Hematopoietic multipotent progenitor cell treated with erythropoietin and hydrocortisone succinate and interleukin-3 and kit ligand, for 8 days (in vitro differentiated cells): ENCODE data around the gene ERFL.

Source experiments
- DNase-seq: peaks from one replicate; pipeline ENCODE4 v3.0.0-alpha.2; 2015

The ERFL gene

DNA sequence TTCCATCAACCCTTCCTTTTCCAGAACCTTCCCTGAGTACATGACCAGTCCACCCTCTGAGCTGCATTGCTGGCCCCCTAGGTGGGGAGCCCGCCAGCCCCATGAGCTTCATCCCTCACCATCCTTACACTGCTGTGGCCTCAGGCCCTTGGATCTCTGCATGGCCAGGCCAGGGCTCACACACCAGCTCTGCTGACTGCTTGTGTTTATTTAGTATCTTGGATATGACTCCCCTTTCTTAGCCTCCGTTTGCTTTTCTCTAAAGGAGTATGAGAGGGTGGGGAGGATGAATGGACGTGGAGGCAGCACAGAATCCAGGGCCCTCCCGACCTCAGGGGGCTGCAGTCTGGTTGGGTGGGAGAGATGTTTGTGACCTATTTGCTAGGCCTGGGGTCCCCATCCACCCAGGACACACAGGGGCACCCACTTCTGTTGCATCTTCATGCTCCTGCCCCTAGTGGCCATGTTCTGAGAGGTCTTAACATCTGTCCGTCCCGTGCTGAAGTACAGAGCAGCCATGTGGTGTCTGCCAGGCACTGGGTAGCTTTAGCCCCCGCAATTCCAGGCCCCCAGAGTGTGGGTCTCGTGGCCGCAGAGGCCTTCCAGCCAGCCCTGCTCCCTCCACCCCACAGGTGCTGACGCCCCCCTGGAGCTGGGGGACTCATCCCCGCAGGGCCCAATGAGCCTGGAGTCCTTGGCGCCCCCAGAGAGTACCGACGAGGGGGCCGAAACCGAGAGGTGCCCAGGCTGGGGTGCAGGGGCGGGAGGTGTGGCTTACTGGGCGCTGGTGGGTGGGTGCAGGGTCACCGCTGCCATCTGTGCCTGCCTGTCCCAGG lies 32.3 kb downstream of the ERFL start:
- DNase-seq = no peak

DNA sequence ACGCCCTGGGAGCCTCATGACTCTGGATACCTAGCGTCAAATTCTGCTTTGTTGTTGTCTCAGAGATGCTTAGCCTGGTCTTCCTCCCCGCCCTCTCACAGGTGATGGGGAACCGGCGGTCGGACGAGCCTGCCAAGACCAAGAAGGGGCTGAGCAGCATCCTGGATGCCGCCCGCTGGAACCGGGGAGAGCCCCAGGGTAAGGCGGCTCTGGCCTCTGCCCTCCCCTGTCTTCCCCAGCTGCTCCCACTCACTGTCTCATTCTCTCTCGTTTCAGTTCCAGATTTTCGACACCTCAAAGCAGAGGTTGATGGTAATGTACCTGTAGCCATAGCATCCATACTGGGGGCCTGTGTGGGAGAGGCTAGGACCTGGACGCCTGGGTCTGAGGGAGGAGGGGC lies 33.9 kb downstream of the ERFL start:
- no peak for DNase-seq

DNA sequence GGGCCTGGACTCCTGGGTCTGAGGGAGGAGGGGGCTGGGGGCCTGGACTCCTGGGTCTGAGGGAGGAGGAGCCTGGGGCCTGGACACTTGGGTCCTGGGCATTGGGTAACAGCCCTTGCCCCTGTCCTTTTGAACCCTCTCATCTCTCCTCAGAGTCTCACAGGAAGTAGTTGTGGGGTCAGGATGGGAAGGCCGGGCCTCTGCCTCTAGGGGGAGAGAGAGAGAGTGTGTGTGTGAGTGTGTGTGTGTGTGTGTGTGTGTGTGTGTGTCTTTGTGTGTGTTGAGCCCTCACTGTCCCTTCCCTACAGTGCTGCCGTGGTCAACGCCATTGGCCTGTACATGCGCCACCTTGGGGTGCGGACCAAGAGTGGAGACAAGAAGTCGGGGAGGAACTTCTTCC lies 34.4 kb downstream of the ERFL start:
- DNase-seq = no peak

DNA sequence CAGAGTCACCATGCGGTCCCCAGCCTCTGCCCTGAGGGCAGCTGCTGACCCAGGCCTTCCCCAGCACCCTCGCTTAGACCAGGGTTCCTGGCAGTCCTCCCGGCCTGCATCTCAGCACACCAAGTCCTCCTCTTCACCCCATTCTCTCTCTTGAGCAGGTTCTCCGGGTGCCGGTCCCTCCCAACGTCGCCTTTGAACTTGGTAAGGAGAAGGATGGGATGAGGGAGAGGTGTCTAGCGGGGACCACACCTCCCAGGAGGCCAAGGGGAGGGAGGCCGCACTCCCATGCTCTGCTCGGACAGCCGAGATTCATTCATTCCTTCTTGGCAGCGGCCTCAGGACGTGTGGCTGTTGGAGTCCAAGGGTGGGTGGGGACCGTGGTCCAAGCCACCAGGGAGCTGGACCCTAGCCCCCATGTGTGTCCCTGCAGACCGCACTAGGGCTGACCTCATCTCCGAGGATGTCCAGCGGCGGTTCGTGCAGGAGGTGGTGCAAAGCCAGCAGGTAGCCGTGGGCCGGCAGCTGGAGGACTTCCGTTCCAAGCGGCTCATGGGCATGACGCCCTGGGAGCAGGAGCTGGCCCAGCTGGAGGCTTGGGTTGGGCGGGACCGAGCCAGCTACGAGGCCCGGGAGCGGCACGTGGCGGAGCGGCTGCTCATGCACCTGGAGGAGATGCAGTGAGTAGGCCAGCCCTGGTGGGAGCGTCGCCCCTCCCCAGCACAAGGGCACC lies 35.9 kb downstream of the ERFL start:
- no peak for DNase-seq

DNA sequence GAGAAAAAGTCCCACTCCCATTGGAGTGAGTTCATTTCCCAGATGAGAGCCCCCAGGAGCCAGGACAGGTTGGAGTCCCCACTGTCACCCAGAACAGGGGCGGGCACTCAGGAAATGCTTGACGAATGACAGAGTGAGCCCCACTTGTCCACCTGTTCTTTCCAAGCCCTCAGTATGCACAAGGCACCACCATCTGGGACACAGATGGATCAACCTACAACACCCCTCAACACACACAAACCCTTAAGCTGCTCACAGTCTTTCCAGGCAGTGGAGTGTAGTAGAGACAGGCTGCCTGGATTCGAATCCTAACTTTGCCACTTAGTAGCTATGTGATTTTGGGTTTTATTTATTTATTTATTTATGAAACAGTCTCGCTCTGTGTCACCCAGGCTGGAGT lies 37.3 kb downstream of the ERFL start:
- DNase-seq = no peak

DNA sequence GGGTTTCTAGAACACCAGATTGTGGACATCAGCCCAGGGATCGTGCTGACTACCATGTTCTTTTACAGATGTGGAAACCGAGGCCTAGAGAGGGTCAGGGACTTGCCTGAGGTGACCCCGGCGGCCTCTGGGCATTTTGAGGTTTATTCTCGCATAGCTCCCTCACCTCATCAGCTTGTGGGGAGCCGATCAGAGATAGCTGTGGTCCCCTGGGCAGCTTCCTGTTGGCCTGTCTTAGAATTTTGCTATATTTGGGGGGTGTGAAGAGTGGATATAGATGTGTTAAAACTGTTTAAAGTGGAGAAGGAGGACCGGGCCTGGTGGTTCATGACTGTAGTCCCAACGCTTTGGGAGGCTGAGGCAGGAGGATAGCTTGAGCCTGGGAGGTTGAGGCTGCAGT lies 38.4 kb downstream of the ERFL start:
- DNase-seq = no peak

DNA sequence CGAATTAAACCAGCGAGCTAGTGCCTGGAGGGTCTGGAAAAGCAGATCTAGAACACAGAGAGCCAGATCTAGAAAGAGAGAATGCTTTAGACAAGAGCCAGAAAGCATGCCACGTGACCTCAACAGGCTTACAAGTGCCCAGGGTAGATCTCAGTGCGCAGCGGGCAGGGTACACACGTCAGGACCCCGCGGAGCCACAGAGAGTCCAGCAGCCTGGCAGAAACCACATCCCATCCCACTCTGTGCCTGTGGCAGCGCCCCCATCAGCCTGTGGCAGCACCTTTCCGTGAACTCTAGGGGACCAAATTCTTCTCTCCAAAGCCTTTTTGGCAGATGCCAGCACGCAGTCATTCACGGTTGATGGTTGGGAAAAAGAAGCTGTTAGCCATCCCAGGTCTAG lies 39.3 kb downstream of the ERFL start:
- no peak for DNase-seq

DNA sequence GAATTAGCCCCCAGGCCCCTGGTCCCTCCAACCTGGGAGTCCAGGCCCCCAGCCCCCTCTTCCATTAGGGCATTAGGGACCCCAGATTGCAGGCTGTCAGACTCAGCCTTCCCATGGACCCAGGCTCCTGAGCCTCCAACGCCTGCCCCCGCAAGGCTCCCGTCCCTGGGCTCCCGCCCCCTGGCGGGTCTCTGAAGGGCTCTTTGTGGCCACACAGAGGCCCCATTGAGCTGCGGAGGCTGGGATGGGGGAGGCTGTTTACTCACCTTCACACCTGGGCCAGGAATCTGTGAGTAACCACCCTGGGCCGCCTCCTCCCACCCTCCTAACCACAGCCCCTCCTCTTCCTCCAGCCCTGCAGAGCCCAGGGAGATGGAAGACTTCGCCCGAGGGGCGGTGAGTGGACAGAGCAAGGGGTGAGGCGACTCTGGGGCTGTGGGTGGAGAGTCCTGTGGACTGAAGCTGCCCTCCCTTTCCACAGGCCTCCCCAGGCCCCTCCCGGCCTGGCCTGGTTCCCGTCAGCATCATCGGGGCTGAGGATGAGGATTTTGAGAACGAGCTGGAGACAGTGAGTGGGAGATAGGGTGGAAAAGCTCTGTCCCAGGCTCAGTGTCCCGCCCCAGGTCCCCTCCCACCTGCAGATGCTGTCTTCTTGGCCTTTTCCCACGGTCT lies 40.4 kb downstream of the ERFL start:
- DNase-seq = no peak

DNA sequence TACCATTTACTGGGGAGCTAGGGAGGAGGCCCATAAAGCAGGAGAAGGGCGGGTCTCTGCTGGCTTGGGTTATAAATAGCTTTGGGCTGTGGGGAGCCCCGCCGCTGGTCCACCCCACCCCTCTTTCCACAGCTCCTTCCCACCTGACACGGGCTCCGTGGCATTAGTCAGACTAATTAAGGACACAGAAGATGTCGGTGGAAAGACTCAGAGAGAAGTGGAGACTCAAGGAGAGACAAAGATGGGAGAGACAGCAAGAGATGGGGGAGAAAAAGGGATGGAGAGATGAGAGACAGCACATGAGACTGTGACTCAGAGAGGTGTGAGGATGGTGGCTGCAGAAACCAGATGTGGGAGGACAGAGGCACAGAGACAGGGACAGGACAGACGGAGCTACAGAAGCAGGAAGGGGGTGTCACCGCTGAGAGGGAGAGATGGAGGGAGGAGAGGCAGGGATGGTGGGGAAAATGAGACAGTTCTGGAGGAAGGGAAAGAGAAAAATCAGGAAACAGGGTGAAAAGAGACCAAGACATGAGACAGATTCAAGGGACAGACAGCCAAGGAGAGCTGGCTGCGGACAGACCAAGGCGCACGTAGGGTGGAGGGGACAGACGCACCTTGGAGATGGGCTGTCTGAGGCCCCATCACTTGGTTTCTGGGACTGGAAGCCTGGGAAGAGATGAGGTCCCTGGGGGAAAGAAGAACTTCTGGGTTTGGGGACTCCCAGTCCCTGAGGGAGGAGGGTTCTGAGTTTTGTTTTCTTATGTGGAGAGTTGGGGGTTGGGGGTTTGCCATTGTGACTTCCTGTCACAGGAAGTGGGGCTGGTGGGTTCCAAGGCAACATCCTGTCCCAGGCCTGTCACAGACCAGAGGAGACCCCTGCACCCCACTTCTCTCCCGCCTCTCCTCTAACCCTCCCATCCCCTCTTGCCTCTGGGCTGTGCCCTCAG lies 41.2 kb downstream of the ERFL start:
- DNase-seq = no peak

DNA sequence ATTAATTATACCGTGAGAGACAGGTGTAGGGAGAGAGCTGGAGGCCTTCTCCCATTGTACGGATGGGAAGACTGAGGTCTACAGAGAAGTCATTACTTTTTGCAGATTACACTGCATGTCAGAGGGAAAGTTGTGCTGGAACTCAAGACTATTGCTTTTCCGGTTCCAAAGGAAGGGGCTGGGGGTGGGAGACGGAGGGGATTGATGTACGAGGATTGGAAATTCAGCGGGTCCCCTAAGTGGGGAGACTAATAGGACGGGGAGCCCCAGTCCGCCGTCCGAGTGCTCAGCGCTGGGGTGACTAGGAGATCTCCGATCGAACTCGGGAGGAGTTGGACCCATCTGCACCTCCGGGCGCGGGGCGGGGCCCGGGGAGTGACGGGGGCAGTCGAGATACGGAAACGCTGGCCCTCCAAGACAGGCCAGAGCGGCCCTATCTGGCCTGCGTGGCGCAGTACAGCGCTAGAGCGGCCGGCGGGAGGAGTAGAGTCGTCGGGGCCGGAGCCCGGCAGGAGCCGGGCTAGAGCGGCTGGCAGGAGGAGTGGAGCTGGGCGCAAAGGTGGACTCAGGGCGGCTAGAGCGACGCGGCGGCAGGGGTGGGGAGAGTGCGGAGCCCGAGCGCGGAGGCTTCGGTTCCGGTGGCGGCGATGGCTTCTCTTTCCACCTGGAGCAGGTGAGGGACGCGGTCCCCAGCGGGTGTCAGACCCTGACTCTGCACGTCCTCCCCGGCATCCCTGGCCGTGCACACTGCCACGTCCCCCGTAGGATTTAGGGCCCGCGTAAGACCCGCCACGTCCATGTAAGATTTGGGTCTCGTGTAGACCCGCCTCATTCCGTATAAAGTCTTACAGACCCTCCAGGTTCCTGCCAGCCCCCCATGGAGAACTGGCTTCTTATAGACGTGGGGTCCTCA lies 44.2 kb downstream of the ERFL start:
- peak; percentile 97 for DNase-seq

DNA sequence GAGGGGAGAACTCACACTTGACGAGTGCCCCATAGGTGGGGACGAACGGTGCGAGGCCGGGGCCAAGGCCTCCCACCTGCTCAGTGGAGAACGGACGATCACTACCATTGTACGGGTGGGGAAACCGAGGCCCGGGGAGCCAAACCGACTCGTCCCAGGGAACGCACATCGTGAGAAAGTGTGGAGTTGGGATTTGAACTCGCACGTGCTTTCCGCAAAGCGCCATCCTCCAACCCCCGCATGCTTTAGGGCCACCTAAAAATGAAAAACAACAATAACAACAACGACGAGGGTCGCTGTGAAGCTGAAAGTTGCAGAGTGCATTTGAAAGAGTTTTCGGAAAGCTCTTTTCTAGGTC lies 44.8 kb downstream of the ERFL start:
- DNase-seq = no peak

DNA sequence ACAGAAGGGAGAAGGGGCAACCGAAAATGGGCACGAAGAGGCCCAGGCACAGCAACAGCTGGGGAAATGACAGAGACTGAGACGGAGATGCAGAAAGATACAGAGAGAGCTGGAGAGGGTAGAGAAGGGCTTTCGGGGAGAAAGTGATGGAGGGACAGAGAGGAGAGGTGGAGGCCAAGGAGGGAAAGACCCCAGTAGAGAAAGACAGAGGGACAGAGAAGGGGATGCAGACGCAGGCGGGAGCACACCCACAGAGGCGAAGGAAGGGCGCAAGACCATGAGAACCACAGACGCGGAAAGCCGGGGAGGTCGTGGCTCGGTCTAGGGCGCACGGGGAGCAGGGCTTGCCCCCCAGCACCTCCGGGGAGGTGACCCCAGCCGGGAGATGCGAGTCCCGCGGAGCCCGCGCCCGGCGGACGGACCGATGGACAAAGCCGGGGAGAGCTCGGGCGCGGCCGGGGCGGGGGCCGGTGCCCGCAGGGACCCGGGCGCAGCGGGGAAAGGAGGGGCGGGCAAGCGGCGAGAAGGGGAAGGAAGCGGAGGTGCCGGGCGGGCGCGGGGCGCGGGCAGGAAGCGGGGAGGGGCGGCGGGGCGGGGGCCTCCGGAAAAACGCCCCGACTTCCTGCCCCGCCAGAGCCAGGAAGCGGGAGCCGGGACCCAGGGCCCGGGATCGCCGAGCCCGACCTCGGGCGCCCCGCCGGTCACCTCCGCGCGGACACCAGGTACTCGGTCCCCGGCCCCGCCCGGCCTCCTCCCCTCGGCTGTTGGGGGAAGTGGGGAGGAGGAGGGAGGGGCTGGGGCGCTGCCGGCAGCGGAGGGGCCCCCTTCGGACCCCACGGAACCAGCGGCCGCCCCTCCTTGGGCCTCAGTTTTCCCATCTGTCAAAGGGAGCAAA lies 45.4 kb downstream of the ERFL start, which contains the start of gene ARHGEF1:
Gene ARHGEF1, plus strand, starts transcription at position 617 of the 895 bp plus-strand sequence. CDS start 4,899 bp downstream, outside the sequence.
- no peak for DNase-seq

DNA sequence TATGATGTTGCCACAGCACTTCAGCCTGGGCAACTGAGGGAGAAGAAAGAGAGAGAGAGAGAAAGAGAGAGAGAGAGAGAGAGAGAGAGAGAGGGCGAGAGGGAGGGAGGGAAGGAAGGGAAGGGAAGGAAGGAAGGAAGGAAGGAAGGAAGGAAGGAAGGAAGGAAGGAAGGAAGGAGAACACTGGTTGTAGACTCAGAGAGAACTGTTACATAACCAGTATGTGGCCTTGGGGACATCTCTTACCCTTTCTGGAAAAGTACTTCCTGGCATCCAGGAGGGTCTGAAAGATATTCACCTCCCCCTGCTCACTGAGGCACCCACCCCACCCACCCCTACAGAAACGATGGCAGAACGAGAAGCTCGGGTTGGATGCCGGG lies 47.9 kb downstream of the ERFL start:
- no peak for DNase-seq

DNA sequence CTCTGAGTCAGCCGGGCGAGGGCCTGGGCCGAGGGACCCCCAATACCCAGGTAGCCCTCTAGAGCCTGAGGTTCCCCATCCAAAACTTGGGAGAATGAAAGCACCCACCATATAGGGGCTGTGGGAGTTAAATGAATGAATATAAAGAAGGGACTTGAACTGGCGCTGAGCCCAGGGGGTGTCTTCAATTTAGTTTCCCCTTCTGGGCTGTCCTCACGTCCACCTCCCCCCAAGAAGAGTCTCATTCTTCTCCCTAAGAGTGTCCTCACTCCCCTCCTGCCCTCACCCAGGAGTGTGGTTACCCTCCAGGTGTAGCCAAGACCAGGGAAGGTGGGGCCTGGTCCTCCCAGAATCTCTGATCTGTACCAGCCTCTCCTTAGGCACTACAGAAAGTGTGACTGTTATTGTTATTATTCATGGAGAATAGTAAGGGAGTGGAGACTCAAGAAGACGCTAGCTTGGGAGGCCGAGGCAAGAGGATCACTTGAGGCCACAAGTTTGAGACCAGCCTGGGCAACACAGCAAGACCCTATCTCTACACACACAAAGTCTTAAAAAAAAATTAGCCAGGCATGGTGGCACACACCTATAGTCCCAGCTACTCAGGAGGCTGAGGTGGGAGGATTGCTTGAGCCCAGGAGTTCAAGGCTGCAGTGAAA lies 48.5 kb downstream of the ERFL start:
- DNase-seq = no peak

DNA sequence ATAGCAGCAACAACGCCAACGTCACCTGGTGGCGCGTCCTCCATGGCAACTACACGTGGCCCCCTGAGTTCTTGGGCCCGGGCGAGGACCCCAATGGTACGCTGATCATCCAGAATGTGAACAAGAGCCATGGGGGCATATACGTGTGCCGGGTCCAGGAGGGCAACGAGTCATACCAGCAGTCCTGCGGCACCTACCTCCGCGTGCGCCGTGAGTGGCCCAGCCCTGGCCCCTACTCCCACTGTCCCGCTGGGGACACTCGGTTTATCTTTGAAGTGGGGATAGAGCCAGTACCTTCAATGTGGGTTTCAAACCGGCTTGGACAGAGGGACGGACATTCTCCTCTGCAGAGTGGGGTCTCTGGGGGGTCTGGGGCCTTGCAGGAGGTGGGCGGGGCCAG lies 49.2 kb downstream of the ERFL start:
- DNase-seq = no peak

DNA sequence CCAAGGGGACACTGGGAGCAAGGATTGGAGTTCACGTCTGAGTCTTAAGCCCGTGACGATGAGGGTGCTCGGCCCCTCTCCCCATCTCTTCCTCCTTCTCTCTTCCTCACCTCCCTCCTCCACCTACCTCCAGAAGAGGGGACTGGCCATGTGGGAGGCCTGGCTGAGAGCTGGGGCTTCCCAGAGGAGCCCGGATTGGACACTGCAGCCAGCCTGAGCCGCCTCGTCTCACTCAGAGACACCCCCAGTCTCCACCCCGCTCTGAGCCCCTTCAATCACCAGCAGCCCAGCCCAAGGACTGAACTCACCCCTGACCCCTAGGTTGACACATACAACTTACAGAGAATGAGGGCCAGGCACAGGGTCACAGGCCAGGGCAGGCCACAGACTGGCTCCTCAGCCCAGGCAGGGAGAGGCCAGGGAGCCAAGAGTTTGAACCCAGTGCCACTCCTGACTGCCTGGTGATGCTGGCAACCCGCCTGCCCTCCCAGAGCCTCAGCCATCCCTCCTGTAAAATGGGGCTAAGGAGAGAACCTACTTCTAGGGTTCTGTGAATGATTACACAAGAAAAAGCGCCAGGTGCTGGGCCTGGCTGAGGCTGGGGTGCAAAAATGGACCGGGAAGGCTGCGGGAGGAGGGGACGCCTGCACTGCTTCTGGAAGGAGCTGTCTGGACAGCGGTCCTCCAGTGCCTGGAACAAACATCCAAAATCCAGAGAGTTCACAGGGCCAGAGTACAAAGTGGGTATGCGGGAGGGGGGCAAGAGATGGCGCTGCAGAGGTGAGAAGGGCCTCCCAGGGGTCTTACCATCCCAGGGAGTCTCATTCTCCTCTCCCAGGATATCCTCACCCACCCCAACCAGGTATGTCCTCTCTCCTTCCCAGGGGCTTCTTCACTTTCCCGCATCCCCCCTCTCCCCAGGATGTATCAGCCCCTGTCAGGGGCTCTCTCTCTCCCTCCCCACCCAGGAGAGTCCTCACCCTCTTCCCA lies 50.0 kb downstream of the ERFL start:
- no peak for DNase-seq

DNA sequence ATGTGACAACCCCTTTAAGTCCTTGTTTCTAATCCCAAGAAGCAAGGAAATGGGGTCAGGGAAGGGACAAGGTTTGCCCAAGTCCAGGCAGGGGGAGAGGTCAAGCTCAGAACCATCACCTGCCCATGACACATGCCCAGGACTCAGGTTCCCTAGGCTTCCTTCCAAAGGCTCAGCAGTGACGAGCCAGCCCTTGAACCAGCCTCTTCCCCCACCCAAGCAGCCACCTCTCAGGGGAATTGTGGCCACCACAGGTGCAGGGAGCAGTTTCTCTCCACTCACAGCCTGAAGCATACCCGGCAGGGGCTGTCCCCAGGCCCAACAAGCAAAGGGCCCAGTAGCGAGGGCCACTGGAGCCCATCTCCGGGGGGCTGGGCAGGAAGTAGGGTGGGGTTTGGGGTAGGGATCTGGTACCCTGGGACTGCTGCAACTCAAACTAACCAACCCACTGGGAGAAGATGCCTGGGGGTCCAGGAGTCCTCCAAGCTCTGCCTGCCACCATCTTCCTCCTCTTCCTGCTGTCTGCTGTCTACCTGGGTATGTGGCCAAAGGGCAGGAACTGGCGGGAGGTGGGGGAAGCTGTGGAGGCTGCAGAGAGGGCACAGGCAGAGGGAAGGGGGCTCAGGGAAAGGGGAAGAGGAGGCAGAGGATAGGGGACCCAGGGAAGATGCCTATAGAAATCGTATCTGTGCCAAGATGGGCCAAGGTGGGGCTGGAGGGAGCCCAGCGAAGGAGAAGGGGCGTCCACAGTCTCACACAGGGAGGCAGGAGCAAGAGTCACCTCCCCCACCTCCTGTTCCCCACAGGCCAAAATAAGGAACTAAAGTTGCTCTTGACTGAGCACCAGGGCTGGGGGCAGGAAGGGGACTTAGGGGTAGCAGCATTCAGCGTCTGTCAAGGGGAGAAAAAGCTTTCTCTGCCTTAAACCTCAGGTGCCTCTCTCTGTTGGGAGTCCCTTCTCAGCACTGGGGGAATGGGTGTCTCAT lies 51.1 kb downstream of the ERFL start, which contains the start of gene CD79A:
Gene CD79A, plus strand, starts transcription at position 433 of the 986 bp plus-strand sequence. Its CDS starts 26 bp downstream, at position 459.
- no peak for DNase-seq
